SK-N-SH treated with all-trans-retinoic acid at 6 μM for 48 hours (cell line): ENCODE results near the gene ZNF362.

ENCODE experiments used
- GLIS3 ChIP-seq: fragments of 250-450 bp; sonication (Bioruptor Pico); IDR thresholded peaks from 2 replicates; pipeline ENCODE4 v1.5.0; 2020; ENCODE audit warnings: mild to moderate bottlenecking, moderate library complexity
- PATZ1 ChIP-seq: fragments of 250-450 bp; sonication (Bioruptor Pico); IDR thresholded peaks from 2 replicates; pipeline ENCODE4 v1.8.0; 2020; ENCODE audit warnings: mild to moderate bottlenecking, moderate library complexity, borderline replicate concordance
- TOX ChIP-seq: fragments of 250-450 bp; sonication (Bioruptor Pico); IDR thresholded peaks from 2 replicates; pipeline ENCODE4 v1.8.0; 2021; ENCODE audit warnings: mild to moderate bottlenecking, moderate library complexity, borderline replicate concordance
- ZC3H10 ChIP-seq: fragments of 250-450 bp; sonication (Bioruptor Pico); IDR thresholded peaks from 2 replicates; pipeline ENCODE4 v1.5.1; 2021; ENCODE audit warnings: mild to moderate bottlenecking, moderate library complexity
- TF ChIP-seq, protein P1 (sequence below): fragments of 250-450 bp; sonication (Bioruptor Pico); IDR thresholded peaks from 2 replicates; pipeline ENCODE4 v1.5.0; 2020; ENCODE audit warnings: mild to moderate bottlenecking, moderate library complexity

DNA sequence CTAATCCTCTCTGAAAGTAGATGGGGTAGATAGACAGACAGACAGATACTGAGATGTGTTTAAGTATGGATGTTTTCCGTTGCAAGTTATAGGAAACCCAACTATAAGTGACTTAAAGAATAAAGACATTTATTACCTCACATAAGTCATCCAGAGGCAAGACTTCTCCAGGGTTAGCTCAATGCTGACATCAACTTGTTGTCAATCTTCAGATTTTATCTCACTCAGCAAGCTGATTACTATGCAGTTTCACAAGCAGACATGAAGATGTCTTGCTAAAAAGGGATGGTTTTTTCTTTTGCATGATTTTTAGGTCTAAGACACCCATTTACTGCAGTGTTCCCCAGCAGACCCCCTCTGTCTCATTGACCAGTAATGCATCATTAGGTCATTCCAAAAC, 30.7 kb upstream of the ZNF362 start:
- TF ChIP-seq GLIS3 (CRISPR knock-in tag) (no peak), PATZ1 (CRISPR knock-in tag) (no peak), ZC3H10 (CRISPR knock-in tag) (no peak), TOX (CRISPR knock-in tag) (no peak)
- TF ChIP-seq, protein P1, sequence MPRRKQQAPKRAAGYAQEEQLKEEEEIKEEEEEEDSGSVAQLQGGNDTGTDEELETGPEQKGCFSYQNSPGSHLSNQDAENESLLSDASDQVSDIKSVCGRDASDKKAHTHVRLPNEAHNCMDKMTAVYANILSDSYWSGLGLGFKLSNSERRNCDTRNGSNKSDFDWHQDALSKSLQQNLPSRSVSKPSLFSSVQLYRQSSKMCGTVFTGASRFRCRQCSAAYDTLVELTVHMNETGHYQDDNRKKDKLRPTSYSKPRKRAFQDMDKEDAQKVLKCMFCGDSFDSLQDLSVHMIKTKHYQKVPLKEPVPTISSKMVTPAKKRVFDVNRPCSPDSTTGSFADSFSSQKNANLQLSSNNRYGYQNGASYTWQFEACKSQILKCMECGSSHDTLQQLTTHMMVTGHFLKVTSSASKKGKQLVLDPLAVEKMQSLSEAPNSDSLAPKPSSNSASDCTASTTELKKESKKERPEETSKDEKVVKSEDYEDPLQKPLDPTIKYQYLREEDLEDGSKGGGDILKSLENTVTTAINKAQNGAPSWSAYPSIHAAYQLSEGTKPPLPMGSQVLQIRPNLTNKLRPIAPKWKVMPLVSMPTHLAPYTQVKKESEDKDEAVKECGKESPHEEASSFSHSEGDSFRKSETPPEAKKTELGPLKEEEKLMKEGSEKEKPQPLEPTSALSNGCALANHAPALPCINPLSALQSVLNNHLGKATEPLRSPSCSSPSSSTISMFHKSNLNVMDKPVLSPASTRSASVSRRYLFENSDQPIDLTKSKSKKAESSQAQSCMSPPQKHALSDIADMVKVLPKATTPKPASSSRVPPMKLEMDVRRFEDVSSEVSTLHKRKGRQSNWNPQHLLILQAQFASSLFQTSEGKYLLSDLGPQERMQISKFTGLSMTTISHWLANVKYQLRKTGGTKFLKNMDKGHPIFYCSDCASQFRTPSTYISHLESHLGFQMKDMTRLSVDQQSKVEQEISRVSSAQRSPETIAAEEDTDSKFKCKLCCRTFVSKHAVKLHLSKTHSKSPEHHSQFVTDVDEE (CRISPR knock-in tag), result no peak
